Parathyroid adenoma (tissue), 2 donors: ENCODE measurements around the gene ARL2.
A peak's percentile ranks its signal among the peaks of the same experiment; 100 is the strongest.
"Not testable (repeated sequence)": the region's sequence is repeated elsewhere in the genome, so short reads cannot be mapped to it uniquely, and the experiment has no call there.

Experiments used
- H2AFZ ChIP-seq: fragments of 300-600 bp; sonication (generic); one replicate; pipeline ENCODE4 v1.7.0; 2017; ENCODE audit warnings: antibody characterized with exemption, mild to moderate bottlenecking
- H3K27ac ChIP-seq: fragments of 300-600 bp; sonication (generic); one replicate; pipeline ENCODE4 v1.7.0; 2017
- H3K27me3 ChIP-seq: fragments of 300-600 bp; sonication (generic); one replicate; pipeline ENCODE4 v1.7.0; 2017; ENCODE audit warnings: low read length; ENCODE audit not compliant: control insufficient read depth, insufficient read depth
- H3K36me3 ChIP-seq: fragments of 300-600 bp; sonication (generic); one replicate; pipeline ENCODE4 v1.7.0; 2017; ENCODE audit warnings: low read length; ENCODE audit not compliant: control insufficient read depth, insufficient read depth
- H3K4me1 ChIP-seq: fragments of 300-600 bp; sonication (generic); one replicate; pipeline ENCODE4 v1.7.0; 2017; ENCODE audit warnings: control low read depth
- H3K4me2 ChIP-seq: fragments of 300-600 bp; sonication (generic); one replicate; pipeline ENCODE4 v1.7.0; 2017; ENCODE audit warnings: low read length
- H3K4me3 ChIP-seq: fragments of 300-600 bp; sonication (generic); one replicate; pipeline ENCODE4 v1.7.0; 2017; ENCODE audit warnings: low read depth, low read length
- H3K79me2 ChIP-seq: fragments of 300-600 bp; sonication (generic); one replicate; pipeline ENCODE4 v1.7.0; 2017; ENCODE audit warnings: control low read depth
- H3K9ac ChIP-seq: fragments of 300-600 bp; sonication (generic); one replicate; pipeline ENCODE4 v1.7.0; 2017; ENCODE audit warnings: mild to moderate bottlenecking
- H3K9me3 ChIP-seq: fragments of 300-600 bp; sonication (generic); one replicate; pipeline ENCODE4 v1.7.0; 2017; ENCODE audit warnings: low read length; ENCODE audit not compliant: control insufficient read depth
- CTCF ChIP-seq: fragments of 300-600 bp; sonication (generic); IDR thresholded peaks from one replicate; pipeline ENCODE4 v1.7.0; 2017; ENCODE audit warnings: antibody characterized with exemption, mild to moderate bottlenecking
- donor health status: primary hyperparathyroidism.

Gene ARL2

DNA sequence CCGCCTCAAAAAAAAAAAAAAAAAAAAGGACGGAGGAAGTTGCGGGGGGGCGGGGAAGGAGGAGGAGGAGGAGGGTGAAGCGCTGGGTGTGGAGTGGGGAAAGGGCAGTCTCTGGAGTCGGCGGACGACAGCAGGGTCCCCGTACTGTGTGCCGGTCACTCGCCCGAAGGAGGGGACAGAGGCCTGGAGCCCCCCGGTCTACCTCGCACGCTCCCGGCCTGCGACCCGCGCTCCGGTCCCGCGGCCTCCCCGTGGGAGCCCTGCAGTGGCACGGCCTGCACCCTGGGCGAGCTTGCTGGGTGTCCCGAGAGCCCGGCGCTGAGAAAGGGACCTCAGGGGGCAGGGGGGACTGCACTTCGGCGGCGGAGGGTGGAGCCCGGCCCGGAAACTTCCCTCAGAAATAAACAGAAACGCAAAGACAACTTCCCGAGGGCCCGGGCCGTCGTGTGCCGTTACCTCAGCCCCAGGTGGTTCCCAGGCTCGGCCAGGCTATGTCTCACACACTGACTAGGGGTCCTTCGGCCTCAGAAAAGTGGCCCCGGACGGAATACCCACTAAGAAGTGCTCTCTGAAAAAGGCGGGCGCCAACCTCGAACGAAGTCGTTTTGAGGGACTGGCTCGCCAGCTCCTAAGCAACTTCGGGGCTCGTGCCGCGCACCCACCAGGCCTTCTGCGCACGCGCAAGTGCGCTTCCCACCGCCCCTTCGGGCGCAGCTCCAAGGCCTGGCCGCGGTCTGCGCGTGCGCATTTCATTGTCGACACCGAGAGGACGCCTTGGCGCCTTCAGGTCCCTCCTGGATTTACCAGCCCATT, 42.3 kb upstream of the ARL2 start, which contains the start of gene MAJIN:
Gene MAJIN, minus strand, starts transcription at position 688 of the 813 bp plus-strand sequence. CDS start 12,703 bp downstream, outside the sequence.
- Histone ChIP-seq H2AFZ (peak within 1 kb of the TSS; percentile 66), H3K9me3 (no peaks in the 10 kb centered on the region), H3K9ac (no peak within 1 kb of the TSS), H3K27ac (no peak within 1 kb of the TSS), H3K79me2 (no peaks in the 10 kb centered on the region), H3K4me2 (peak within 1 kb of the TSS; percentile 69), H3K36me3 (no peaks in the 10 kb centered on the region), H3K4me1 (no peaks in the 10 kb centered on the region), H3K27me3 (no peaks in the 10 kb centered on the region), H3K4me3 (peak within 1 kb of the TSS; percentile 74)
- no peak for TF ChIP-seq CTCF

GRCh38 chr11:64974124-64974523, 39.8 kb upstream of the ARL2 start:
- no peaks in the 10 kb centered on the region for H3K36me3 ChIP-seq
- no peaks in the 10 kb centered on the region for H3K9me3 ChIP-seq
- no peak overlapping the region for H3K9ac ChIP-seq
- no peaks in the 10 kb centered on the region for H3K4me1 ChIP-seq
- no peak overlapping the region for H2AFZ ChIP-seq
- H3K27ac ChIP-seq = no peak overlapping the region
- no peak overlapping the region for H3K4me2 ChIP-seq
- no peaks in the 10 kb centered on the region for H3K27me3 ChIP-seq
- no peak overlapping the region for H3K4me3 ChIP-seq
- H3K79me2 ChIP-seq = no peaks in the 10 kb centered on the region
- no peak for TF ChIP-seq CTCF

GRCh38 chr11:64976651-64977050, 37.3 kb upstream of the ARL2 start:
- TF ChIP-seq CTCF = no peak
- no peaks in the 10 kb centered on the region for H3K4me1 ChIP-seq
- no peak overlapping the region for H2AFZ ChIP-seq

DNA sequence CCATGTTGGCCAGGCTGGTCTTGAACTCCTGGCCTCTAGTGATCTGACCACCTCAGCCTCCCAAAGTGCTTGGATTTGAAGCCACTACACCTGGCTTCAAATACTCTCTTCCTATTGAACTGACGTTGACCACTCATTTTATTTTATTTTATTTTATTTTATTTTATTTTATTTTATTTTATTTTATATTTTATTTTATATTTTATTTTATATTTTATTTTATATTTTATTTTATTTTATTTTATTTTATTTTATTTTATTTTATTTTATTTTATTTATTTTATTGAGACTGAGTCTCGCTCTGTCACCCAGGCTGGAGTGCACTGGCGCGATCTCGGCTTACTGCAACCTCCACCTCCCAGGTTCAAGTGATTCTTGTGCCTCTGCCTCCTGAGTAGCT, 30.6 kb upstream of the ARL2 start:
- H3K79me2 ChIP-seq, H3K9me3 ChIP-seq, H3K4me1 ChIP-seq, H3K27me3 ChIP-seq, H3K4me3 ChIP-seq, H3K9ac ChIP-seq, H3K36me3 ChIP-seq, H3K4me2 ChIP-seq, H3K27ac ChIP-seq, H2AFZ ChIP-seq: not testable (repeated sequence)

More at GRCh38 chr11:64976651-64977050, 37.3 kb upstream of the ARL2 start:
- Histone ChIP-seq H3K27me3 (no peaks in the 10 kb centered on the region), H3K9ac (no peak overlapping the region), H3K4me2 (no peak overlapping the region), H3K36me3 (no peaks in the 10 kb centered on the region), H3K9me3 (no peaks in the 10 kb centered on the region), H3K27ac (no peak overlapping the region), H3K4me3 (no peak overlapping the region), H3K79me2 (no peaks in the 10 kb centered on the region)

GRCh38 chr11:64987998-64988854, 25.7 kb upstream of the ARL2 start:
- H2AFZ ChIP-seq = no peak overlapping the region

More at GRCh38 chr11:64987998-64988854, 25.7 kb upstream of the ARL2 start:
- H3K36me3 ChIP-seq = no peaks in the 10 kb centered on the region
- H3K9ac ChIP-seq = no peak overlapping the region
- no peaks in the 10 kb centered on the region for H3K27me3 ChIP-seq
- no peaks in the 10 kb centered on the region for H3K79me2 ChIP-seq
- no peaks in the 10 kb centered on the region for H3K9me3 ChIP-seq
- H3K4me3 ChIP-seq = no peak overlapping the region
- no peak for TF ChIP-seq CTCF
- no peak overlapping the region for H3K4me2 ChIP-seq
- H3K27ac ChIP-seq = no peak overlapping the region
- no peaks in the 10 kb centered on the region for H3K4me1 ChIP-seq
